ENCODE results near the gene FTSJ3.

DNA sequence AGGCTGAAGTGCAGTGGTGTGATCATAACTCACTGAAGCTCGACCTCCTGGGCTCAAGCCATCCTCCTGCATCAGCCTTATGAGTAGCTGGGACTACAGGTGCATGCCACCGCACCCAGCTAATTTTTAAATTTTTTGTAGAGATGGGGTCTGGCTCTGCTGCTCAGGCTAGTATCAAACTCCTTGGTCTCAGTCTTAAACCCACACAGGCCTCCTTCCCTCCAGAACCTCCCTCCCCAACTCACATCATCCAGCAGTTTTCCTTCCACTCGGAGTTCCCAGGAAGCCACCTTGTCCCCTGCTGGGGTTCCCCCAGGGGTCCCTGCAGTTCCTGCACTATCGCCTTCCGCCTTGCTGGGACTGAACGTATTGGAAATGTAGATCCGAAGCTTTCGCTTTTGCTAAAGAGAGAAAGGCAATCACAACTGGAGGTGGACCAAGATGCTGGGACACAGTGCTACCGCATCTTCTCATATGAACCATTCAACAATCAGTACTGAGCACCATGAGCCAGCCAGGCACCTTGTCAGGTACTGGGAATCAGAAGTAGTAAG, 7.8 kb upstream of the FTSJ3 start:
- TF ChIP-seq, protein P1, sequence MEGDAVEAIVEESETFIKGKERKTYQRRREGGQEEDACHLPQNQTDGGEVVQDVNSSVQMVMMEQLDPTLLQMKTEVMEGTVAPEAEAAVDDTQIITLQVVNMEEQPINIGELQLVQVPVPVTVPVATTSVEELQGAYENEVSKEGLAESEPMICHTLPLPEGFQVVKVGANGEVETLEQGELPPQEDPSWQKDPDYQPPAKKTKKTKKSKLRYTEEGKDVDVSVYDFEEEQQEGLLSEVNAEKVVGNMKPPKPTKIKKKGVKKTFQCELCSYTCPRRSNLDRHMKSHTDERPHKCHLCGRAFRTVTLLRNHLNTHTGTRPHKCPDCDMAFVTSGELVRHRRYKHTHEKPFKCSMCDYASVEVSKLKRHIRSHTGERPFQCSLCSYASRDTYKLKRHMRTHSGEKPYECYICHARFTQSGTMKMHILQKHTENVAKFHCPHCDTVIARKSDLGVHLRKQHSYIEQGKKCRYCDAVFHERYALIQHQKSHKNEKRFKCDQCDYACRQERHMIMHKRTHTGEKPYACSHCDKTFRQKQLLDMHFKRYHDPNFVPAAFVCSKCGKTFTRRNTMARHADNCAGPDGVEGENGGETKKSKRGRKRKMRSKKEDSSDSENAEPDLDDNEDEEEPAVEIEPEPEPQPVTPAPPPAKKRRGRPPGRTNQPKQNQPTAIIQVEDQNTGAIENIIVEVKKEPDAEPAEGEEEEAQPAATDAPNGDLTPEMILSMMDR (IDR thresholded peaks at IDR 0.05; ENCODE audit: insufficient read depth, low read length), result no peak
- no peak for TF ChIP-seq POLR2AphosphoS5 (IDR thresholded peaks at IDR 0.05; ENCODE audit: low read depth)

Measured in HL-60 (cell line).